ENCODE measurements around the gene SLC12A1.

- no peak for TF ChIP-seq CTCF (IDR thresholded peaks at IDR 0.05; ENCODE audit: control extremely low read depth in 1 of 3, insufficient read depth in 1 of 3, low read depth in 1 of 3, low read length in 3 of 3)
- no peak for TF ChIP-seq RBBP5 (IDR thresholded peaks at IDR 0.05; ENCODE audit: borderline replicate concordance, low read depth, low read length)
- no peak for TF ChIP-seq POLR2A (IDR thresholded peaks at IDR 0.05; ENCODE audit: control extremely low read depth in 1 of 2, low read depth in 2 of 2, low read length in 2 of 2)
- TF ChIP-seq SP1 (IDR thresholded peaks at IDR 0.05; ENCODE audit: low read depth, low read length), result no peak
- no peak for TF ChIP-seq ZNF274 (IDR thresholded peaks at IDR 0.05; ENCODE audit: borderline replicate concordance, extremely low read depth, low read length)
- TF ChIP-seq ATF2 (IDR thresholded peaks at IDR 0.05; ENCODE audit: low read length), result no peak
- TF ChIP-seq POLR2AphosphoS5 (IDR thresholded peaks at IDR 0.05; ENCODE audit: low read depth, low read length), result no peak
Observed at GRCh38 chr15:48273049-48273448, 66.9 kb downstream of the SLC12A1 start.

Data from H1 (cell line).